Panc1 (cell line): ENCODE results near the gene SMCR8. TPM values are rescaled to one million over a fixed set of nuclear protein-coding genes. Genes with fewer than 3 reads are reported as not detected.

Source experiments
- ATAC-seq: fragments of 200-7000 bp; cut with Tn5 transposase; 2 replicates; pipeline ENCODE4 v1.9.1; 2020; ENCODE audit warnings: mild to moderate bottlenecking, moderate library complexity
- BruUV-seq: library from RNA; stranded (reverse); fragments of 400-500 nt; replicated peaks from 2 replicates; lab custom pipeline; 2021; lab: Mats Ljungman, UMichigan
- CTCF ChIA-PET: fragments of 300-600 bp; sonication (Branson Sonifier 250); formaldehyde crosslinking; loops from one replicate; lab custom pipeline; 2022; ENCODE audit warnings: antibody characterized with exemption; lab: Charles Lee
- POLR2A ChIA-PET: fragments of 300-600 bp; sonication (Branson Sonifier 250); formaldehyde crosslinking; loops from one replicate; lab custom pipeline; 2022; ENCODE audit warnings: antibody characterized with exemption; lab: Charles Lee
- DNase-seq: peaks from one replicate; pipeline ENCODE4 v3.0.0-alpha.2; 2010; ENCODE audit warnings: low read depth, low spot score
- H3K27ac ChIP-seq: 2 replicates; pipeline ENCODE4 v1.5.1; 2011; ENCODE audit warnings: mild to moderate bottlenecking, low read length, inconsistent platforms
- H3K27me3 ChIP-seq: fragments of 200-500 bp; sonication (Bioruptor generic); 2 replicates; pipeline ENCODE4 v1.6.0; 2014; ENCODE audit warnings: low read length, inconsistent platforms; ENCODE audit not compliant: control insufficient read depth, insufficient read depth
- H3K36me3 ChIP-seq: fragments of 200-500 bp; sonication (Bioruptor generic); 2 replicates; pipeline ENCODE4 v1.5.1; 2014; ENCODE audit warnings: inconsistent platforms, mild to moderate bottlenecking, low read length, moderate library complexity; ENCODE audit not compliant: control insufficient read depth, insufficient read depth
- H3K4me1 ChIP-seq: 2 replicates; pipeline ENCODE4 v1.5.1; 2011; ENCODE audit warnings: inconsistent platforms, mild to moderate bottlenecking, low read length, moderate library complexity; ENCODE audit not compliant: control insufficient read depth, insufficient read depth
- H3K4me3 ChIP-seq, 2 experiments: 2 replicates each; pipeline ENCODE4 v1.5.1; 2011 to 2012; ENCODE audit warnings: low read depth in 2 of 2, low read length in 2 of 2, mild to moderate bottlenecking in 2 of 2, inconsistent platforms in 1 of 2, moderate library complexity in 1 of 2
- H3K9me3 ChIP-seq: fragments of 200-500 bp; sonication (Bioruptor generic); 2 replicates; pipeline ENCODE4 v1.5.1; 2014; ENCODE audit warnings: low read depth, mild to moderate bottlenecking, inconsistent platforms, low read length, moderate library complexity; ENCODE audit not compliant: control insufficient read depth, insufficient read depth
- POLR2AphosphoS5 ChIP-seq: IDR thresholded peaks from 2 replicates; pipeline ENCODE4 v1.6.1; 2012; ENCODE audit warnings: mild to moderate bottlenecking, low read depth, low read length, moderate library complexity
- SIN3A ChIP-seq: IDR thresholded peaks from 2 replicates; pipeline ENCODE4 v1.6.1; 2012; ENCODE audit warnings: low read depth, mild to moderate bottlenecking, low read length, moderate library complexity, borderline replicate concordance; ENCODE audit not compliant: insufficient read depth
- TCF7L2 ChIP-seq: IDR thresholded peaks from 2 replicates; pipeline ENCODE4 v1.6.1; 2011; ENCODE audit warnings: mild to moderate bottlenecking, low read depth, low read length, inconsistent platforms
- in situ Hi-C: cut with HindIII; loops from 2 replicates; pipeline ENCODE4 v1.10.0; 2016; ENCODE audit warnings: low sequenced_read_pairs, low pct_unique_long_range_greater_than_20kb
- intact Hi-C: fragments of 100-400 bp; cut with micrococcal nuclease; formaldehyde crosslinking; loops from one replicate; pipeline ENCODE4 v1.10.0; 2022; ENCODE audit not compliant: unreplicated experiment
- total RNA-seq: library from RNA; stranded (reverse); gene quantifications from one replicate; pipeline ENCODE4 v1.2.1, GENCODE V29; 2021; ENCODE audit not compliant: unreplicated experiment
- TF ChIP-seq, protein P1 (sequence below), 2 experiments: IDR thresholded peaks; 2 replicates each; pipeline ENCODE4 v1.6.1; 2011 to 2012; ENCODE audit warnings: low read depth in 2 of 2, control low read depth in 1 of 2, low read length in 1 of 2, mild to moderate bottlenecking in 1 of 2, moderate library complexity in 1 of 2; ENCODE audit not compliant: insufficient read depth in 1 of 2
- TF ChIP-seq, protein P2 (sequence below): fragments of 450-650 bp; IDR thresholded peaks from 2 replicates; pipeline ENCODE4 v1.5.1; 2017; ENCODE audit warnings: mild to moderate bottlenecking

SMCR8 gene
- total RNA-seq, 1 experiment from 2014 or later, result 24.9 TPM

DNA sequence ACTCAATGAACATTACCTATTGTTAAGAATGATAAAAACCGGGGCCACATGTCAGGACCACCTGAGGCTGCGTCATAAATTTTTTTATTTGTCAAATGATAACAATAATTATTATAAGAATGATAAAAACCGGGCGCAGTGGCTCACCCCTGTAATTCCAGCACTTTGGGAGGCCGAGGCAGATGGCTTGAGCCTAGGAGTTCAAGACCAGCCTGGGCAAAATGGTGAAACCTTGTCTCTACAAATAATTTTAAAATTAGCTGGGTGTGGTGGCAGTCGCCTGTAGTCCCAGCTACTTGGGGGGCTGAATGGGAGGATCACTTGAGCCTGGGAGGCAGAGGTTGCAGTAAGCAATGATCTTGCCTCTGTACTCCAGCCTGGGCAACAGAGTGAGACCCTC is 49.1 kb downstream of the SMCR8 start:
- DNase-seq (no peak), ATAC-seq (no peak)
- Histone ChIP-seq H3K36me3 (no peaks in the 10 kb centered on the region), H3K27me3 (no peaks in the 10 kb centered on the region), H3K9me3 (no peaks in the 10 kb centered on the region), H3K4me3 (no peak overlapping the region; a peak in 1 of 4 replicates), H3K4me1 (peaks cover 7% of the 10 kb centered on the region; the same call in 1 of the 2 replicates), H3K27ac (no peak overlapping the region)
- in situ Hi-C loops, result no loop called here
- POLR2A ChIA-PET, result no interaction called here
- BruUV-seq, result no TSS peak
- TF ChIP-seq SIN3A (no peak), TCF7L2 (no peak), POLR2AphosphoS5 (no peak)
- TF ChIP-seq, protein P1, sequence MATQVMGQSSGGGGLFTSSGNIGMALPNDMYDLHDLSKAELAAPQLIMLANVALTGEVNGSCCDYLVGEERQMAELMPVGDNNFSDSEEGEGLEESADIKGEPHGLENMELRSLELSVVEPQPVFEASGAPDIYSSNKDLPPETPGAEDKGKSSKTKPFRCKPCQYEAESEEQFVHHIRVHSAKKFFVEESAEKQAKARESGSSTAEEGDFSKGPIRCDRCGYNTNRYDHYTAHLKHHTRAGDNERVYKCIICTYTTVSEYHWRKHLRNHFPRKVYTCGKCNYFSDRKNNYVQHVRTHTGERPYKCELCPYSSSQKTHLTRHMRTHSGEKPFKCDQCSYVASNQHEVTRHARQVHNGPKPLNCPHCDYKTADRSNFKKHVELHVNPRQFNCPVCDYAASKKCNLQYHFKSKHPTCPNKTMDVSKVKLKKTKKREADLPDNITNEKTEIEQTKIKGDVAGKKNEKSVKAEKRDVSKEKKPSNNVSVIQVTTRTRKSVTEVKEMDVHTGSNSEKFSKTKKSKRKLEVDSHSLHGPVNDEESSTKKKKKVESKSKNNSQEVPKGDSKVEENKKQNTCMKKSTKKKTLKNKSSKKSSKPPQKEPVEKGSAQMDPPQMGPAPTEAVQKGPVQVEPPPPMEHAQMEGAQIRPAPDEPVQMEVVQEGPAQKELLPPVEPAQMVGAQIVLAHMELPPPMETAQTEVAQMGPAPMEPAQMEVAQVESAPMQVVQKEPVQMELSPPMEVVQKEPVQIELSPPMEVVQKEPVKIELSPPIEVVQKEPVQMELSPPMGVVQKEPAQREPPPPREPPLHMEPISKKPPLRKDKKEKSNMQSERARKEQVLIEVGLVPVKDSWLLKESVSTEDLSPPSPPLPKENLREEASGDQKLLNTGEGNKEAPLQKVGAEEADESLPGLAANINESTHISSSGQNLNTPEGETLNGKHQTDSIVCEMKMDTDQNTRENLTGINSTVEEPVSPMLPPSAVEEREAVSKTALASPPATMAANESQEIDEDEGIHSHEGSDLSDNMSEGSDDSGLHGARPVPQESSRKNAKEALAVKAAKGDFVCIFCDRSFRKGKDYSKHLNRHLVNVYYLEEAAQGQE (IDR thresholded peaks at IDR 0.05; ENCODE audit: insufficient read depth in 1 of 2, low read depth in 2 of 2, low read length in 1 of 2), result no peak
- TF ChIP-seq, protein P2, sequence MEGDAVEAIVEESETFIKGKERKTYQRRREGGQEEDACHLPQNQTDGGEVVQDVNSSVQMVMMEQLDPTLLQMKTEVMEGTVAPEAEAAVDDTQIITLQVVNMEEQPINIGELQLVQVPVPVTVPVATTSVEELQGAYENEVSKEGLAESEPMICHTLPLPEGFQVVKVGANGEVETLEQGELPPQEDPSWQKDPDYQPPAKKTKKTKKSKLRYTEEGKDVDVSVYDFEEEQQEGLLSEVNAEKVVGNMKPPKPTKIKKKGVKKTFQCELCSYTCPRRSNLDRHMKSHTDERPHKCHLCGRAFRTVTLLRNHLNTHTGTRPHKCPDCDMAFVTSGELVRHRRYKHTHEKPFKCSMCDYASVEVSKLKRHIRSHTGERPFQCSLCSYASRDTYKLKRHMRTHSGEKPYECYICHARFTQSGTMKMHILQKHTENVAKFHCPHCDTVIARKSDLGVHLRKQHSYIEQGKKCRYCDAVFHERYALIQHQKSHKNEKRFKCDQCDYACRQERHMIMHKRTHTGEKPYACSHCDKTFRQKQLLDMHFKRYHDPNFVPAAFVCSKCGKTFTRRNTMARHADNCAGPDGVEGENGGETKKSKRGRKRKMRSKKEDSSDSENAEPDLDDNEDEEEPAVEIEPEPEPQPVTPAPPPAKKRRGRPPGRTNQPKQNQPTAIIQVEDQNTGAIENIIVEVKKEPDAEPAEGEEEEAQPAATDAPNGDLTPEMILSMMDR, result no peak
- intact Hi-C loops, result no loop called here
- CTCF ChIA-PET, result no interaction called here

DNA sequence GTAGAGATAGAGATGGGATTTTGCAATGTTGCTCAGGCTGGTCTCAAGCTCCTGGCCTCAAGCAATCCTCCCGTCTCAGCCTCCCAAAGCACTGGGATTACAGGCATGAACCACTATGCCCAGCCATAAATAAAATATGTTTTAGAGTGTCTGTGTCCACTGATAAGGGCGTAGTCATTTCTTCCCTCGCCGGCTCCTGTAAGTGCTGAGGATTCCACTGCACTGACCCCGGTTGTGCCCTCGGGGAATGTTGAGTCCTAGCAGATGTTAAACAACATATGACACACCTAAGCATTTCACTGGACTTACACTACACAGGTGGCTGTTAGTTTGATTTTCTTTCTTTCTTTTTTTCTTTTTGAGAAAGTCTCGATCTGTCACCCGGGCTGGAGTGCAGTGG is 53.9 kb downstream of the SMCR8 start:
- POLR2A ChIA-PET, result no interaction called here
- in situ Hi-C loops (no loop called here), intact Hi-C loops (no loop called here)
- no peak for ATAC-seq
- H3K4me1 ChIP-seq, result no peaks in the 10 kb centered on the region
- H3K36me3 ChIP-seq, result no peaks in the 10 kb centered on the region
- no peaks in the 10 kb centered on the region for H3K9me3 ChIP-seq
- CTCF ChIA-PET, result no interaction called here
- no peak overlapping the region for H3K4me3 ChIP-seq
- no peaks in the 10 kb centered on the region for H3K27me3 ChIP-seq
- BruUV-seq, result no TSS peak
- no peak for DNase-seq
- TF ChIP-seq, protein P1 (IDR thresholded peaks at IDR 0.05; ENCODE audit: insufficient read depth in 1 of 2, low read depth in 2 of 2, low read length in 1 of 2), result no peak
- TF ChIP-seq TCF7L2 (no peak), SIN3A (no peak), POLR2AphosphoS5 (no peak)
- TF ChIP-seq, protein P2, result no peak
- H3K27ac ChIP-seq, result no peak overlapping the region
